ENCODE data around the gene IGSF10. TPM values are rescaled to one million over a fixed set of nuclear protein-coding genes. Genes with fewer than 3 reads are reported as not detected.

IGSF10 gene
- total RNA-seq, 1 experiment from 2014 or later: 0.55 TPM

DNA sequence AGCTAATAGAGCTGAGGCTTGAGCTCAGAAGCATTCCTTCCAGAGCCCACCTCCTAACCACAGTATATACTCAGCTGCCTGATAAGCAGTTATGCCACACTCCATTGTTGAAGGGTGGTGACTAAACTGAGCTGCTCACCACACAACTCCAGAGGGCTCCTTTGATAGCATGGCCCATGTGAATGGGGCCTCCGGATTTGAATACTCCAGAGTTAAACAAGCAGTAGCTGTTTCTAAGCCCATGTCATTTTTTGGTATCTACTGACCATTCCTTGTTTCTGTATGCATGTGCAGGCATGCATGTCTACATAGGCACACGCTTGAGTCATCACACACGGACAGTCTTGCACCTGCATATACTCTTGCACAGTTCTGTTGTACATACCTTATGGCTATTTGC lies 28.9 kb downstream of the IGSF10 start:
- CTCF ChIA-PET: interaction anchor here (0.6 kb wide), 1 partner anchor 17 kb away, joined by 3 read pairs; no protein-coding TSS in a partner anchor
- no TSS peak for BruUV-seq (replicated peaks)

GRCh38 chr3:151430821-151431484 lies 29.9 kb downstream of the IGSF10 start:
- no peak overlapping the region for H3K4me3 ChIP-seq
- intact Hi-C loops (cut with micrococcal nuclease; ENCODE audit: unreplicated experiment): no loop called here
- 0 out of 2 replicates have a peak, but pooled peaks cover 6% of the 10 kb centered on the region for H3F3A ChIP-seq (ENCODE audit: insufficient read depth, low read depth)
- peaks cover 10% of the 10 kb centered on the region; the same call in 1 of the 2 replicates for H3K4me1 ChIP-seq (replicated peaks; ENCODE audit: insufficient read depth)
- peaks cover 4% of the 10 kb centered on the region; the same call in 1 of the 2 replicates for H3K9me2 ChIP-seq (ENCODE audit: insufficient read depth)
- DNase-seq: no peak
- no peaks in the 10 kb centered on the region for H3K9me3 ChIP-seq (ENCODE audit: insufficient read depth, low read depth)
- H3K36me3 ChIP-seq (ENCODE audit: low read depth): no peaks in the 10 kb centered on the region
- BruUV-seq (replicated peaks): no TSS peak
- no peak overlapping the region for H2AFZ ChIP-seq
- no peaks in the 10 kb centered on the region for H3K79me2 ChIP-seq (ENCODE audit: low read depth)
- H3K4me2 ChIP-seq: no peak overlapping the region
- no peak overlapping the region for H3K27ac ChIP-seq
- H4K20me1 ChIP-seq (ENCODE audit: insufficient read depth): no peaks in the 10 kb centered on the region
- ChIA-PET CTCF (interaction anchor here (0.6 kb wide), 1 partner anchor 18 kb away, joined by 3 read pairs; no protein-coding TSS in a partner anchor), POLR2A (ENCODE audit: unreplicated experiment) (interaction anchor here (0.6 kb wide), 1 partner anchor 852 kb away, joined by 6 read pairs; no protein-coding TSS in a partner anchor)
- no peaks in the 10 kb centered on the region for H3K27me3 ChIP-seq (ENCODE audit: insufficient read depth, low read depth)
- TF ChIP-seq EZH2 (IDR thresholded peaks at IDR 0.05; ENCODE audit: low read depth): no peak
- TF ChIP-seq, protein P1, sequence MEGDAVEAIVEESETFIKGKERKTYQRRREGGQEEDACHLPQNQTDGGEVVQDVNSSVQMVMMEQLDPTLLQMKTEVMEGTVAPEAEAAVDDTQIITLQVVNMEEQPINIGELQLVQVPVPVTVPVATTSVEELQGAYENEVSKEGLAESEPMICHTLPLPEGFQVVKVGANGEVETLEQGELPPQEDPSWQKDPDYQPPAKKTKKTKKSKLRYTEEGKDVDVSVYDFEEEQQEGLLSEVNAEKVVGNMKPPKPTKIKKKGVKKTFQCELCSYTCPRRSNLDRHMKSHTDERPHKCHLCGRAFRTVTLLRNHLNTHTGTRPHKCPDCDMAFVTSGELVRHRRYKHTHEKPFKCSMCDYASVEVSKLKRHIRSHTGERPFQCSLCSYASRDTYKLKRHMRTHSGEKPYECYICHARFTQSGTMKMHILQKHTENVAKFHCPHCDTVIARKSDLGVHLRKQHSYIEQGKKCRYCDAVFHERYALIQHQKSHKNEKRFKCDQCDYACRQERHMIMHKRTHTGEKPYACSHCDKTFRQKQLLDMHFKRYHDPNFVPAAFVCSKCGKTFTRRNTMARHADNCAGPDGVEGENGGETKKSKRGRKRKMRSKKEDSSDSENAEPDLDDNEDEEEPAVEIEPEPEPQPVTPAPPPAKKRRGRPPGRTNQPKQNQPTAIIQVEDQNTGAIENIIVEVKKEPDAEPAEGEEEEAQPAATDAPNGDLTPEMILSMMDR (conservative IDR thresholded peaks at IDR 0.05): no peak

More for the DNA sequence above, 28.9 kb downstream of the IGSF10 start:
- Histone ChIP-seq H3K4me2 (no peak overlapping the region), H3K79me2 (ENCODE audit: low read depth) (no peaks in the 10 kb centered on the region), H3K9me3 (ENCODE audit: insufficient read depth, low read depth) (no peaks in the 10 kb centered on the region), H2AFZ (no peak overlapping the region), H3K27me3 (ENCODE audit: insufficient read depth, low read depth) (no peaks in the 10 kb centered on the region), H4K20me1 (ENCODE audit: insufficient read depth) (no peaks in the 10 kb centered on the region), H3F3A (ENCODE audit: insufficient read depth, low read depth) (0 out of 2 replicates have a peak, but pooled peaks cover 6% of the 10 kb centered on the region), H3K4me3 (no peak overlapping the region), H3K4me1 (replicated peaks; ENCODE audit: insufficient read depth) (peaks cover 10% of the 10 kb centered on the region; the same call in 1 of the 2 replicates), H3K36me3 (ENCODE audit: low read depth) (no peaks in the 10 kb centered on the region), H3K9me2 (ENCODE audit: insufficient read depth) (peaks cover 4% of the 10 kb centered on the region; the same call in 1 of the 2 replicates), H3K27ac (no peak overlapping the region)
- POLR2A ChIA-PET (ENCODE audit: unreplicated experiment): interaction anchor here (0.6 kb wide), 1 partner anchor 853 kb away, joined by 6 read pairs; no protein-coding TSS in a partner anchor
- TF ChIP-seq EZH2 (IDR thresholded peaks at IDR 0.05; ENCODE audit: low read depth): no peak
- TF ChIP-seq, protein P1 (conservative IDR thresholded peaks at IDR 0.05): no peak
- peak; percentile 9 to 40 for DNase-seq
- intact Hi-C loops (cut with micrococcal nuclease; ENCODE audit: unreplicated experiment): no loop called here

DNA sequence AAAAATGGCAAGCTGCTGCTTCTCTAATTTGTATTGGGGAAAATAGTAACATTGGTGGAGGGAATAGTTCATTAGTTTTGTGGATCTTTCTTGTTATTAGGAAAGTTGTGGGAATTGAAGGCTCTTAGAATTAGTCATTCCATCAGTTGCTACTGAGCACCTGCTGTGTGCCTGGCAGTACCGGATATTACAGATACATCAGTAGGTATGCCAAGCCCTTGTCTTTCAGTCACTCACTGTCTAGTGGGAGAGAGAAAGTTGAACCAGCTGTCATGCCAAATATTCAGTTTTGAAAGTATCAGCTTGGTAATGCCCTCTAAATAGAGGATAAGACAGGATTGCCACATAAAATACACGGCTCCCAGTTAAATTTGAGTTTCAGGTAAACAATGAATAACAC lies 32.5 kb downstream of the IGSF10 start:
- DNase-seq: no peak
- BruUV-seq (replicated peaks): no TSS peak
- H3F3A ChIP-seq (ENCODE audit: insufficient read depth, low read depth): no peaks in the 10 kb centered on the region
- no peak overlapping the region for H2AFZ ChIP-seq
- no peak overlapping the region for H3K4me3 ChIP-seq
- no peak overlapping the region for H3K4me2 ChIP-seq
- no peaks in the 10 kb centered on the region for H3K36me3 ChIP-seq (ENCODE audit: low read depth)
- no peaks in the 10 kb centered on the region for H3K4me1 ChIP-seq (replicated peaks; ENCODE audit: insufficient read depth)
- H3K27me3 ChIP-seq (ENCODE audit: insufficient read depth, low read depth): no peaks in the 10 kb centered on the region
- H3K27ac ChIP-seq: no peak overlapping the region
- no peaks in the 10 kb centered on the region for H3K79me2 ChIP-seq (ENCODE audit: low read depth)
- intact Hi-C loops (cut with micrococcal nuclease; ENCODE audit: unreplicated experiment): no loop called here
- H4K20me1 ChIP-seq (ENCODE audit: insufficient read depth): no peaks in the 10 kb centered on the region
- ChIA-PET CTCF (no interaction called here), POLR2A (ENCODE audit: unreplicated experiment) (no interaction called here)
- no peaks in the 10 kb centered on the region for H3K9me3 ChIP-seq (ENCODE audit: insufficient read depth, low read depth)
- H3K9me2 ChIP-seq (ENCODE audit: insufficient read depth): peaks cover 4% of the 10 kb centered on the region; the same call in 1 of the 2 replicates
- TF ChIP-seq EZH2 (IDR thresholded peaks at IDR 0.05; ENCODE audit: low read depth): no peak
- TF ChIP-seq, protein P1 (conservative IDR thresholded peaks at IDR 0.05): no peak
